ENCODE data around the gene CREB3L2.
"Not testable (repeated sequence)": the region's sequence is repeated elsewhere in the genome, so short reads cannot be mapped to it uniquely, and the experiment has no call there.

The CREB3L2 gene

GRCh38 chr7:137832382-137832781 is 169.5 kb downstream of the CREB3L2 start:
- no peak for DNase-seq

GRCh38 chr7:137831555-137831954 is 170.3 kb downstream of the CREB3L2 start:
- DNase-seq: not testable (repeated sequence)

GRCh38 chr7:137829337-137829992 is 172.4 kb downstream of the CREB3L2 start:
- no peak for DNase-seq

GRCh38 chr7:137828456-137828855 is 173.4 kb downstream of the CREB3L2 start:
- no peak for DNase-seq

GRCh38 chr7:137825489-137825888 is 176.4 kb downstream of the CREB3L2 start:
- no peak for DNase-seq
